Measurements from ENCODE around the gene ACOT7. TPM values are rescaled to one million over a fixed set of nuclear protein-coding genes. Genes with fewer than 3 reads are reported as not detected.

Gene ACOT7
- total RNA-seq, 2 experiments from 2014 or later = 97.0 to 102 TPM

DNA sequence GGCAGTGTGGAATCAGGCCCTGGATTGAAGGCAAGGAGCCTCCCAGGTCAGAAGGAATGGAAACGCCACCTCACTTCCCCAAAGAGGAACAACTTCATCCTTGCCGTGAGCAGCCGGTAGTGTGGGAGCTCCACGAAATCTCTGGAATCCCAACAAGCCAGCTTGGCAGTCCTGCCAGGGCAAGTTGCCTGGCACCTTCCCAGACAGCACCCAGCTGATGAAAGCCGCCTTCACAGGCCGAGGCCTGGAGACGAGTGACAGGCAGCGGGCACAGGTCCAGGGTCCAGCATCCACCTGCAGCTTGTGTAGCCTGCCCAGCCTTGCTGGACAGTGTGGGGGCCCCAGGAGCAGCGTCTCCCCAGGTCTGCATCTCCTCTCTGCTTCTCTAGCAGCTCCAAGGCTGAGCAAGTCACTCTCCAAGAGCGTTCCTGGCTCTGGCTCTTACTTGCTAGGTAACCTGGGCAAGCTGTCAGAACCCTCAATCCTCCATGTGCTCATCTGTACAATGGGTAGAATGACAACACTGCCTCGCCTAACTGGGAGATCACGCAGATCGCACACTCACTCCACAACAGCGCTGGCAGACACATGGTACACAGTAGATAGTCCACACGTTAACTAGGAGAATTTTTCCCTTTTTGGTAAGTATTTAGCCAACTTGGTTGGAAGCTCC, 43.0 kb downstream of the ACOT7 start:
- H3K4me3 Mint-ChIP-seq = no peak overlapping the region
- no peak overlapping the region for H3K27ac Mint-ChIP-seq
- POLR2A ChIA-PET = interaction anchor here (1.0 to 3.9 kb wide), 3 partner anchors 8 to 42 kb away, joined by 3 to 48 read pairs (median 6); no protein-coding TSS in a partner anchor

GRCh38 chr1:6349254-6349943, 44.2 kb downstream of the ACOT7 start:
- CTCF ChIA-PET = interaction anchor here (0.7 to 5.7 kb wide), 22 partner anchors 11 to 113 kb away, joined by 3 to 107 read pairs (median 6); partner anchors contain the start of gene ACOT7
- Mint-ChIP-seq H3K36me3 (ENCODE audit: low read depth) (peaks cover 8% of the 10 kb centered on the region), H3K9me3 (ENCODE audit: insufficient read depth) (no peaks in the 10 kb centered on the region), H3K4me1 (ENCODE audit: low read depth) (peaks cover 34% of the 10 kb centered on the region), H3K27me3 (ENCODE audit: low read depth) (no peaks in the 10 kb centered on the region), H3K4me3 (no peak overlapping the region), H3K27ac (peak overlapping the region; percentile 88)
- peak; percentile 29 for DNase-seq
- POLR2A ChIA-PET = interaction anchor here (0.6 to 3.9 kb wide), 5 partner anchors 10 to 144 kb away, joined by 3 to 48 read pairs (median 8); partner anchors contain the start of gene ACOT7
- peak; percentile 4 for ATAC-seq

More for the DNA sequence above, 43.0 kb downstream of the ACOT7 start:
- Mint-ChIP-seq H3K9me3 (ENCODE audit: insufficient read depth) (no peaks in the 10 kb centered on the region), H3K36me3 (ENCODE audit: low read depth) (peaks cover 8% of the 10 kb centered on the region), H3K27me3 (ENCODE audit: low read depth) (no peaks in the 10 kb centered on the region), H3K4me1 (ENCODE audit: low read depth) (peaks cover 37% of the 10 kb centered on the region)
- ATAC-seq (no peak), DNase-seq (no peak)
- CTCF ChIA-PET = interaction anchor here (0.7 to 5.7 kb wide), 6 partner anchors 10 to 87 kb away, joined by 3 to 107 read pairs (median 17); partner anchors contain the start of gene ACOT7

DNA sequence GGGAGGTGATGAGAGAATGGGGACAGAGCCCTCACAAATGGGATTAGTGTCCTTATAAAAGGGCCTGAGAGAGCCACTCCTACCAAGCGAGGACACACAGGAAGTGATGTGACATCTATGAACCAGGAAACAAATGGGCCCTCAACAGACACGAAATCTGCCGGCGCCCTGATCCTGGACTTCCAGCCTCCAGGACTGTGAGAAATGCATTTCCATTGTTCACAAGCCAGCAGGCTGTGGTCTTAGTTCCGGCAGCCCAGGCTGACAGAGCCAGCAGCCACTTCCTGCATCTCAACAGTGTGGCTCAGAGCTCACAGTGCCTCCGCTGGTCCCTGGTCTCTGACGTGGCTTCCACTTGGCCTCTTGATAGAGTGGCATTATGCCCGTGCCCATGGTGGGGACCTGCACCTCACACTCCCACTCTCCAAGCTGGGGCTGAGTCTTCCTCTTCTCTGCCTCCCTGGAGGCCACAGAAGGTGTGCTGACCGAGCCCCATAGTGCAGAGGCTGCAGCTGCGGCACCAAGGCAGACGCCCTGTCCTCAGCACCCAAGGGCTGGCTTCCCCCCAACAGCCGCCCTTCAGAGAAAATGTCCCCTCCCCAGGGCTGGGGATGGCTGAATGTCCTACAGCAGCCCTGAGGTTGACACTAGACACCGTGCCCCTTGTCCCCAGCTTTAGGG, 44.9 kb downstream of the ACOT7 start:
- H3K9me3 Mint-ChIP-seq (ENCODE audit: insufficient read depth) = no peaks in the 10 kb centered on the region
- DNase-seq (peak; percentile 82), ATAC-seq (peak; percentile 84)
- no peaks in the 10 kb centered on the region for H3K27me3 Mint-ChIP-seq (ENCODE audit: low read depth)
- ChIA-PET POLR2A (interaction anchor here (0.6 to 3.9 kb wide), 5 partner anchors 10 to 145 kb away, joined by 3 to 48 read pairs (median 8); partner anchors contain the start of gene ACOT7), CTCF (interaction anchor here (0.7 to 5.7 kb wide), 24 partner anchors 12 to 298 kb away, joined by 3 to 107 read pairs (median 5); partner anchors contain the start of gene ACOT7)
- peaks cover 8% of the 10 kb centered on the region for H3K36me3 Mint-ChIP-seq (ENCODE audit: low read depth)
- peak overlapping the region; percentile 48 for H3K4me3 Mint-ChIP-seq
- H3K4me1 Mint-ChIP-seq (ENCODE audit: low read depth) = peaks cover 34% of the 10 kb centered on the region
- peak overlapping the region; percentile 88 for H3K27ac Mint-ChIP-seq

DNA sequence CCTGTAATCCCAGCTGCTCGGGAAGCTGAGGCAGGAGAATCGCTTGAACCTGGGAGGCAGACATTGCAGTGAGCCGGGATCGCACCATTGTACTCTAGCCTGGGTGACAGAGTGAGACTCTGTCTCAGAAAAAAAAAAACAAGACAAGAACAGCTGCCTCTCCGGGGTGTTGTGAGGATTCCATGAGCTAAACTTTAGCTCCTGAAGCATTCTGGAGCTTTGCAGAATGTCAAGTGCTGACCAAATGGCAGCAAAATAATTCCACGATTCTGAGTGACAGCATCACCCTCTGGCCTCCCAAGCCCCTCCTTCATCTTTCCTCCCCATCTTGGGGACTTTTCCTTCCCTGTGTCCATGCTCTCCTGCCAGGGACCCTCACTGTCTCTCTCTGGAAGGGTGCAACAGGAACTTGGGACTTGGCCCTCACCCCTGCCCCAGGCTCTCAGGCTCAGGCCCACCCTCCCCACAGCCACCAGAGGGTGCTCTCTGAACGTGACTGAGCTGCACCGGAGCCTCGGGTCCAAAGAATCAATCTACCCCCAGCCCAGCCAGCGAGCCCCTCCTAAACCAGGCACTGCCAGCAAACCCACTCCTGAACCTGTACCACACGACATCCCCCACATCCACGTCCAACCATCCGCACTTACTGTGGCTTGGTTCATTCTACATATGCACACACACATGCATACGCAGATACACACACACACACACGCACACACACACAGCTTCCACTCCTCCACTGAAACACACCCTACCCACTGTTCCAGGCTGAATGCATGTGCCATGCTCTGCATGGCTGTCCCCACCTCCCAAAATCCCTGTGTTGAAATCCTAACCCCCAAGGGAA, 45.7 kb downstream of the ACOT7 start:
- ATAC-seq (peak; percentile 68), DNase-seq (peak; percentile 73)
- CTCF ChIA-PET = interaction anchor here (0.6 to 5.7 kb wide), 21 partner anchors 13 to 299 kb away, joined by 3 to 107 read pairs (median 5); partner anchors contain the start of gene ACOT7
- peak overlapping the region; percentile 48 for H3K4me3 Mint-ChIP-seq
- H3K36me3 Mint-ChIP-seq (ENCODE audit: low read depth) = peaks cover 9% of the 10 kb centered on the region
- H3K9me3 Mint-ChIP-seq (ENCODE audit: insufficient read depth) = no peaks in the 10 kb centered on the region
- H3K27ac Mint-ChIP-seq = peak overlapping the region; percentile 88
- H3K4me1 Mint-ChIP-seq (ENCODE audit: low read depth) = peaks cover 34% of the 10 kb centered on the region
- no peaks in the 10 kb centered on the region for H3K27me3 Mint-ChIP-seq (ENCODE audit: low read depth)
- POLR2A ChIA-PET = interaction anchor here (1.3 to 3.9 kb wide), 4 partner anchors 11 to 49 kb away, joined by 5 to 48 read pairs (median 10); partner anchors contain the start of gene ACOT7

DNA sequence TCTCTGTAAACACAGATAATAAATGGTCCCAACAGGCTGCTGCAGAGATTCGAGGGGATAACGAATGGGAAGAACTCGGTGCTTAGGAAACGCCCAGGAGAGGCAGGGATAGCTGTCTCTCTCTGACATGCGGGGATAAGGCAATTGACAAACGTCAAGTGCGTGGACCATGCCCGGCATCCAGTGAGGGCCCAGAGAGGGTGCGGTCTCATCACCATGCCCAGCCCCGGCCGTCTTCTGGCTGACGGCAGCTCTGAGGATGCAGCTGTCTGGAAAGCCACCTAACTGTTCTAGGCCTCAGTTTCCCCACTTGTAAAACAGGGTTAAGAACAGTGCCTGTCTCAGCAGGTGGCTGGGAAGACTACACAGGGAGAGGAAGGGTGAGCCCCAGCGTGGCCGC, 48.1 kb downstream of the ACOT7 start:
- peaks cover 31% of the 10 kb centered on the region for H3K4me1 Mint-ChIP-seq (ENCODE audit: low read depth)
- no peak overlapping the region for H3K27ac Mint-ChIP-seq
- DNase-seq (no peak), ATAC-seq (no peak)
- no peak overlapping the region for H3K4me3 Mint-ChIP-seq
- ChIA-PET POLR2A (no interaction called here), CTCF (interaction anchor here (0.8 to 8.3 kb wide), 4 partner anchors 60 to 99 kb away, joined by 3 to 73 read pairs (median 9); partner anchors contain the start of gene HES3)
- H3K9me3 Mint-ChIP-seq (ENCODE audit: insufficient read depth) = no peaks in the 10 kb centered on the region
- H3K36me3 Mint-ChIP-seq (ENCODE audit: low read depth) = peaks cover 9% of the 10 kb centered on the region
- no peaks in the 10 kb centered on the region for H3K27me3 Mint-ChIP-seq (ENCODE audit: low read depth)

DNA sequence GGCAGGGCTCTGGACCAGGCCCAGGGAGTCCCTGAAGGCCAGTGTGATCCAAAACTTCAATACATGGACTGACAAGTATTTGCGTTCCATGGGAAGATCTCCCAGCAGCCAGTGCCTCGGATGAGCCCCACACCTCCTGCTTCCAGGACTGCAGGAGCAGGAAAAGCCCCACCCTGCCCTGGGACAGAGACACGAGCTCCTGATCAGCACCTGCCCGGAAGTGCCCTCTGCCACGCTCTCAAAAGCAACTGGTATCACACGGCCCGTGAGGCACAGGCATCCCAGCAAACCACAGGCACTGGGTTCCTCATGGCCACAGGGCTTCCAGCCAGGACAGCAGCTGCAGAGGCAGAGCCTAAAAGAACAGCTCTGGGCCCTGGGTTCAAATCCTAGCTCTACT, 48.6 kb downstream of the ACOT7 start:
- DNase-seq = no peak
- Mint-ChIP-seq H3K4me1 (ENCODE audit: low read depth) (peaks cover 31% of the 10 kb centered on the region), H3K4me3 (no peak overlapping the region), H3K9me3 (ENCODE audit: insufficient read depth) (no peaks in the 10 kb centered on the region), H3K36me3 (ENCODE audit: low read depth) (peaks cover 9% of the 10 kb centered on the region), H3K27me3 (ENCODE audit: low read depth) (no peaks in the 10 kb centered on the region), H3K27ac (no peak overlapping the region)
- ATAC-seq = no peak
- ChIA-PET CTCF (interaction anchor here (0.8 to 8.3 kb wide), 5 partner anchors 61 to 105 kb away, joined by 3 to 73 read pairs (median 8); partner anchors contain the start of gene HES3), POLR2A (no interaction called here)

- ChIA-PET POLR2A (no interaction called here), CTCF (interaction anchor here (1.2 to 8.3 kb wide), 5 partner anchors 15 to 104 kb away, joined by 3 to 73 read pairs (median 8); partner anchors contain the start of gene HES3)
- no peak overlapping the region for H3K4me3 Mint-ChIP-seq
- no peaks in the 10 kb centered on the region for H3K9me3 Mint-ChIP-seq (ENCODE audit: insufficient read depth)
- H3K36me3 Mint-ChIP-seq (ENCODE audit: low read depth) = peaks cover 9% of the 10 kb centered on the region
- no peaks in the 10 kb centered on the region for H3K27me3 Mint-ChIP-seq (ENCODE audit: low read depth)
- H3K4me1 Mint-ChIP-seq (ENCODE audit: low read depth) = peaks cover 19% of the 10 kb centered on the region
- ATAC-seq = peak; percentile 52
- no peak overlapping the region for H3K27ac Mint-ChIP-seq
- DNase-seq = peak; percentile 75
These were observed 49.8 kb downstream of the ACOT7 start for GRCh38 chr1:6343506-6344405.

- Mint-ChIP-seq H3K27me3 (ENCODE audit: low read depth) (no peaks in the 10 kb centered on the region), H3K4me3 (no peak overlapping the region), H3K4me1 (ENCODE audit: low read depth) (peaks cover 4% of the 10 kb centered on the region), H3K36me3 (ENCODE audit: low read depth) (peaks cover 3% of the 10 kb centered on the region), H3K27ac (no peak overlapping the region), H3K9me3 (ENCODE audit: insufficient read depth) (no peaks in the 10 kb centered on the region)
- POLR2A ChIA-PET = interaction anchor here (1.3 kb wide), 1 partner anchor 52 kb away, joined by 3 read pairs; no protein-coding TSS in a partner anchor
- DNase-seq = no peak
- no peak for ATAC-seq
- CTCF ChIA-PET = interaction anchor here (0.8 to 8.3 kb wide), 3 partner anchors 19 to 96 kb away, joined by 3 to 73 read pairs (median 4); partner anchors contain the start of gene HES3
These were observed 51.5 kb downstream of the ACOT7 start for GRCh38 chr1:6342056-6342455.

GRCh38 chr1:6338695-6339094, 54.9 kb downstream of the ACOT7 start:
- H3K36me3 Mint-ChIP-seq (ENCODE audit: low read depth) = peaks cover 1% of the 10 kb centered on the region
- ChIA-PET CTCF (interaction anchor here (8.3 kb wide), 1 partner anchor 92 kb away, joined by 73 read pairs; the partner anchor contains the start of gene HES3), POLR2A (no interaction called here)
- no peaks in the 10 kb centered on the region for H3K9me3 Mint-ChIP-seq (ENCODE audit: insufficient read depth)
- H3K27ac Mint-ChIP-seq = no peak overlapping the region
- H3K27me3 Mint-ChIP-seq (ENCODE audit: low read depth) = no peaks in the 10 kb centered on the region
- ATAC-seq (no peak), DNase-seq (no peak)
- no peaks in the 10 kb centered on the region for H3K4me1 Mint-ChIP-seq (ENCODE audit: low read depth)
- no peak overlapping the region for H3K4me3 Mint-ChIP-seq

All from activated CD8-positive, alpha-beta T cell treated with anti-CD3 and anti-CD28 coated beads, Interleukin-2, amount 10 ng/mL, durations not matched to agents 7 days and 5 days (primary cell).